Lung (tissue), 12 donors: ENCODE results near the gene HPCAL4. TPM values are rescaled to one million over a fixed set of nuclear protein-coding genes. Genes with fewer than 3 reads are reported as not detected.

ENCODE experiments used
- ATAC-seq: fragments of 200-7000 bp; cut with Tn5 transposase; one replicate; pipeline ENCODE4 v1.9.1; 2020; ENCODE audit warnings: moderate number of reproducible peaks; ENCODE audit not compliant: insufficient read depth, low FRiP score
- DNase-seq, 3 donors: peaks; one replicate each; pipeline ENCODE4 v3.0.0-alpha.2; 2013 to 2017
- H3K27ac ChIP-seq, 2 donors: one replicate each; pipeline ENCODE4 v1.5.1; 2013; ENCODE audit warnings: mild to moderate bottlenecking in 2 of 2, moderate library complexity in 2 of 2, control low read depth in 1 of 2, inconsistent platforms in 1 of 2, low read depth in 1 of 2, low read length in 1 of 2
- H3K27me3 ChIP-seq, 3 donors: one replicate each; pipeline ENCODE4 v1.5.1; 2013; ENCODE audit warnings: low read length in 2 of 3; ENCODE audit not compliant: control insufficient read depth in 3 of 3, insufficient read depth in 3 of 3
- H3K36me3 ChIP-seq, 4 donors: one replicate each; pipeline ENCODE4 v1.5.1; 2013; ENCODE audit warnings: low read length in 4 of 4, mild to moderate bottlenecking in 1 of 4, moderate library complexity in 1 of 4; ENCODE audit not compliant: control insufficient read depth in 4 of 4, insufficient read depth in 4 of 4
- H3K4me1 ChIP-seq, 5 donors: one replicate each; pipeline ENCODE4 v1.5.1; 2013; ENCODE audit warnings: low read length in 5 of 5, mild to moderate bottlenecking in 2 of 5, moderate library complexity in 1 of 5; ENCODE audit not compliant: control insufficient read depth in 5 of 5, insufficient read depth in 5 of 5
- H3K4me3 ChIP-seq: one replicate; pipeline ENCODE4 v1.5.1; 2013; ENCODE audit warnings: mild to moderate bottlenecking, control low read depth, moderate library complexity
- H3K9ac ChIP-seq, 2 donors: one replicate each; pipeline ENCODE4 v1.5.1; 2013; ENCODE audit warnings: low read length in 2 of 2, control low read depth in 1 of 2; ENCODE audit not compliant: insufficient read depth in 1 of 2
- H3K9me3 ChIP-seq, 4 donors: one replicate each; pipeline ENCODE4 v1.5.1; 2013; ENCODE audit warnings: low read length in 3 of 4, mild to moderate bottlenecking in 1 of 4, moderate library complexity in 1 of 4; ENCODE audit not compliant: control insufficient read depth in 4 of 4, insufficient read depth in 3 of 4
- WGBS, 2 donors: extraction: QIAGEN DNeasy Blood & Tissue Kit; methylation state at CpG; one replicate each; pipeline ENCODE4 v1.1.7; 2013; 5-methylcytosine and 5-hydroxymethylcytosine counted together
- polyA plus RNA-seq, 2 donors: library from polyadenylated mRNA; stranded (reverse); fragments of 200-250 nt; gene quantifications; one replicate each; pipeline ENCODE4 v1.2.1, GENCODE V29; 2013
- total RNA-seq, 2 donors: library from RNA; depleted of rRNA in 1 of 2; stranded (reverse); fragments of >200 nt in 1 of 2; gene quantifications; one replicate each; pipeline ENCODE4 v1.2.1, GENCODE V29; 2014 to 2021
- TF ChIP-seq, protein P1 (sequence below): IDR thresholded peaks from 2 replicates; pipeline ENCODE4 v1.5.1; 2012; ENCODE audit warnings: mild to moderate bottlenecking; ENCODE audit errors: control extremely low read depth, extremely low read depth
- donor health status: control.
- donor health status: control.
- donor health status: Bipolar disorder and iron deficiency.
- donor health status: healthy.
- donor health status: DM: yes; HTN: yes; CAD: no.

Gene HPCAL4
- total and polyA plus RNA-seq, 4 donors = 0.08 to 0.43 (median 0.17) TPM

DNA sequence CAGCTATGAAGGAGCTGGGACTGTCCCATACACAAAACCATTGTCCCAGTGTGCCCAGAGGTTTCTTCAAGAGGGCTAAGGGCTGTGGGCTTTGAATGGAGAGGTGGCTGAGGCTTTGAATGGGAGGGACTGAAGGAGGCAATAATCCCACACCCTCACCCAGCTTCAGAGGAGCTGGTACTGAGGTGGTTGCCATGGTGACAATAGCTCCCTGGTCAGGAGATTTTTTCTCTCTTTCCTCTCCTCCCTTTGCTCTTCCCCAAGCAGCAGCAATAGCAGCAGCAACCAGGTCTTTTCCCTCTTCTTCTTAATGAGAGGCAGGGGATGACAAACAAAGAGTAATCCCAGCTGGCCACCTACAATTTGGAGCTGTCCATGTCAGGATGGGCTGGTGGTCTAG, 1.6 kb downstream of the HPCAL4 start:
- DNase-seq = no peak
- Histone ChIP-seq H3K36me3 (no peaks in the 10 kb centered on the region), H3K4me1 (peaks cover 0 to 23% (median 7%) of the 10 kb centered on the region in 5 donors), H3K9ac (no peak overlapping the region), H3K27ac (no peak overlapping the region), H3K27me3 (peaks cover 0 to 74% (median 70%) of the 10 kb centered on the region in 3 donors), H3K4me3 (no peak overlapping the region), H3K9me3 (no peaks in the 10 kb centered on the region)
- TF ChIP-seq, protein P1, sequence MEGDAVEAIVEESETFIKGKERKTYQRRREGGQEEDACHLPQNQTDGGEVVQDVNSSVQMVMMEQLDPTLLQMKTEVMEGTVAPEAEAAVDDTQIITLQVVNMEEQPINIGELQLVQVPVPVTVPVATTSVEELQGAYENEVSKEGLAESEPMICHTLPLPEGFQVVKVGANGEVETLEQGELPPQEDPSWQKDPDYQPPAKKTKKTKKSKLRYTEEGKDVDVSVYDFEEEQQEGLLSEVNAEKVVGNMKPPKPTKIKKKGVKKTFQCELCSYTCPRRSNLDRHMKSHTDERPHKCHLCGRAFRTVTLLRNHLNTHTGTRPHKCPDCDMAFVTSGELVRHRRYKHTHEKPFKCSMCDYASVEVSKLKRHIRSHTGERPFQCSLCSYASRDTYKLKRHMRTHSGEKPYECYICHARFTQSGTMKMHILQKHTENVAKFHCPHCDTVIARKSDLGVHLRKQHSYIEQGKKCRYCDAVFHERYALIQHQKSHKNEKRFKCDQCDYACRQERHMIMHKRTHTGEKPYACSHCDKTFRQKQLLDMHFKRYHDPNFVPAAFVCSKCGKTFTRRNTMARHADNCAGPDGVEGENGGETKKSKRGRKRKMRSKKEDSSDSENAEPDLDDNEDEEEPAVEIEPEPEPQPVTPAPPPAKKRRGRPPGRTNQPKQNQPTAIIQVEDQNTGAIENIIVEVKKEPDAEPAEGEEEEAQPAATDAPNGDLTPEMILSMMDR = no peak
- no peak for ATAC-seq

DNA sequence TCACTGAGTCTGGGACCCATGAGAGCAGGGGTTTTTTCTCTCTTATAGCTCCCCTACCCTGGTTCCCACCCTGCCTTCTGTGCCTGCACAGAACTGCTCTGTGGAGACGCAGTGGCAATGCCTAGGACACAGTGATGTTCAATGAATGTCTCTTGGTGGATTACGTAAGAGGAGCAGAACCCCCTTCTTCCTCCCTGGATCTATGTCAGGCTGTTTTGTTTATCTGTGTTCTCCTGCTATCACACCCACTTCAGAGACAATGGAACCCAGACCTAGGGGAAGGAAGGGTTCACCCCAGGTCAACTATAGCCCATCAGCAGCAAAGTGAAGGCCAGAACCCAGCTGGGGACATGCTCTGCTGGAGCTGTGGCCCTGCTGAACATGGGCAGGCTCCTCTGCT, 2.0 kb downstream of the HPCAL4 start:
- H3K9me3 ChIP-seq = no peaks in the 10 kb centered on the region
- H3K36me3 ChIP-seq = no peaks in the 10 kb centered on the region
- H3K27me3 ChIP-seq = peaks cover 0 to 73% (median 73%) of the 10 kb centered on the region in 3 donors
- H3K9ac ChIP-seq = no peak overlapping the region
- TF ChIP-seq, protein P1 = no peak
- no peak for DNase-seq
- 56 to 60% methylated on average over 2 of the region's 2 CpGs for WGBS, 2 donors
- ATAC-seq = no peak
- H3K4me3 ChIP-seq = no peak overlapping the region
- H3K4me1 ChIP-seq = peaks cover 0 to 23% (median 7%) of the 10 kb centered on the region in 5 donors
- no peak overlapping the region for H3K27ac ChIP-seq

DNA sequence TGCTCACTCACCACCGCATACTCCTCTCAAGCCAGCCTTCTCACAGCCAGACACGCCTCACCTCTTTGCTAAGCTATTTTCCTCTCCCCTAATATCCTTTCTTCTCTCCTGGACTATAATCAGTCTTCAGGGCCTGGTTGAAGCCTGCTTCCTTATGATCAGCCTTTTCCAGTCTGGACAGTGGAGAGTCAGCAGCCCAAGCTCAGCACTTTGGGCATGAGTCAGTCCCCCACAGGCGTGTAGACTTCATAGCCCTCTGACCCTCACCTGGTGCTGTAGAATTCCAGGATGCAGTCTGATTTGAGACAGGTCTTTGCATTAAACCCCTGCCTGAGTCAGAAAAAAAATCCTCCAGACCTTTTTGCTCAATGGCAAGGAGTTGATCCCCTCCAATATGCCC, 2.5 kb downstream of the HPCAL4 start:
- peaks cover 0 to 78% (median 70%) of the 10 kb centered on the region in 3 donors for H3K27me3 ChIP-seq
- no peak overlapping the region for H3K9ac ChIP-seq
- H3K4me1 ChIP-seq = peaks cover 0 to 25% (median 7%) of the 10 kb centered on the region in 5 donors
- TF ChIP-seq, protein P1 = no peak
- ATAC-seq (no peak), DNase-seq (no peak)
- 77 to 80% methylated on average over 3 of the region's 3 CpGs for WGBS, 2 donors
- no peak overlapping the region for H3K4me3 ChIP-seq
- H3K9me3 ChIP-seq = no peaks in the 10 kb centered on the region
- no peak overlapping the region for H3K27ac ChIP-seq
- no peaks in the 10 kb centered on the region for H3K36me3 ChIP-seq

DNA sequence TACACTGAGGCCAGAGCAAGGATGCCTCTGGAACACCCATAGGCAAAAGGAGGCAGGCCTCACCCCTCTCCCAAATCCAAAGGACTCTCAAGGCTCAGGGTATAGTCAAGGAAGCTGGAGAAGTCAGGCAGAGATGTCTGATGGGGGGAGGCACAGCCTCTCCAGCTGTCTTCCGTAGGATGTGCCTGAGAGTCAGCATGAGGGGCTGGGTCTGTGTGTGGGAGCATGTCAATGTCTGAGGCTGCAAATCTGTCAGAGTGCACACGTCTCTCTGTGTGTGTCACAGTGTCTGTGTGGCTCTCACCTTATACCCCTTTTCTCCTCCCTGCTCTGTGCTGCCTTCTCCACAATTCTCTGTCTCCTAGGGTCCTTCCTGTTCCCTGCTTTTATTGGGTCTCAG, 4.0 kb downstream of the HPCAL4 start:
- H3K4me3 ChIP-seq = no peak overlapping the region
- WGBS, 2 donors = 78 to 82% methylated on average over 2 of the region's 2 CpGs
- H3K27ac ChIP-seq = no peak overlapping the region
- peaks cover 0 to 26% (median 6%) of the 10 kb centered on the region in 5 donors for H3K4me1 ChIP-seq
- H3K9ac ChIP-seq = no peak overlapping the region
- ATAC-seq = no peak
- H3K9me3 ChIP-seq = no peaks in the 10 kb centered on the region
- peaks cover 0 to 78% (median 71%) of the 10 kb centered on the region in 3 donors for H3K27me3 ChIP-seq
- no peak for DNase-seq
- no peaks in the 10 kb centered on the region for H3K36me3 ChIP-seq
- TF ChIP-seq, protein P1 = no peak
